GM19043 (cell line): Measurements from ENCODE around the gene CEPT1.

Source experiments
- ATAC-seq: cut with Tn5 transposase; IDR thresholded peaks from one replicate; pipeline ENCODE4 v1.9.1; 2021; ENCODE audit warnings: low read depth; ENCODE audit not compliant: unreplicated experiment

Gene CEPT1

DNA sequence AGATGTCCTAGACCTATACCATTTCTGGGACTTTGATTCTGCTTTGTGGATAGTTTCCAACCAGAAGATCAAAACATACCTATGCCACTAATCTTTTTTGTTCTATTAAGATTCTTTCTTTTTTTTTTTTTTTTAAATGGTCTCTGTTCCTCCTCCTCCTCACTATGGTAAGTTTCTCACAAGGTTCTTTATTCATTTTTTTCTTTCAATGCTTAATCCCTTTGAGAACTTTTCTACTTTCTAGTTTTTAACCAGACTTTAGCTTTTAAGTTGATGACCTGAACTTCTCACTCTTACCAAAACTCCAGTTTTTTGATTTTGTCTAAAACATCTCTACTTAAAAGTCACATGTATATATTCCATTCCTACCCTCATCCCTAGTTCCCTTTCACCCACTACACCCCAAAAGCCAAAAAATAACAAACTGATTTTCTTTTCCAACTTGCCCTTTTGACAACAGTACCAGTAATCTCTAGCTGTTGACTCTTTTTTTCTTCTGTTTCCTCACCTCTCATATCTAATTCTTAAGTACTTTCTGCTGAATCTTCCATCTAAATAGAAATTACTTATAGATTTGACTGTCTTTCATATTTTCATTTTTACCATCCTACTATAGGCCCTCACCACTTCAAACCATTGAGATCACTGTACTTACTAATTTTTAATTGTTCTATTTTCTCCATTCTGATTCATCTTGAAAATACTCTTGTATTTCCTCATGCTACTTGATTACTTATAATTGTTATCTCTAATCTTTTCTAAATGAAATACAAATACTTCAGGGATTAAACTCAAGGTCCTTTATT is 6.1 kb downstream of the CEPT1 start:
- ATAC-seq, result no peak

DNA sequence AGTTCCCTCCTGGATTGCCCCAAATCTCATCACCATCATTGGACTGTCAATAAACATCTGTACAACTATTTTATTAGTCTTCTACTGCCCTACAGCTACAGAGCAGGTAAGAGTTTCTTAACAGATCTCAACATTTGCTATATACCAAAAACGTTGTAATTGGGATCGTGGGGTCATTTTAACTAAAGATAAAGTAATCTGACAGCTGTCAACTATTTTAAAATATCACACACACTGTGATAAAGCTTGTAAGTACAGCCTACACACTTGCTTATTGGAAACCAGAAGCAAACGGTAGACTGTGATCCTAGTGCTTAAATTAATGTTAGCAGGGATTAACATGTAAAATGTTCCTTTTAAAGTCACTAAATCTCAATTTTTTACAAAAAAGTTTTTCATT is 7.9 kb downstream of the CEPT1 start:
- ATAC-seq, result no peak

DNA sequence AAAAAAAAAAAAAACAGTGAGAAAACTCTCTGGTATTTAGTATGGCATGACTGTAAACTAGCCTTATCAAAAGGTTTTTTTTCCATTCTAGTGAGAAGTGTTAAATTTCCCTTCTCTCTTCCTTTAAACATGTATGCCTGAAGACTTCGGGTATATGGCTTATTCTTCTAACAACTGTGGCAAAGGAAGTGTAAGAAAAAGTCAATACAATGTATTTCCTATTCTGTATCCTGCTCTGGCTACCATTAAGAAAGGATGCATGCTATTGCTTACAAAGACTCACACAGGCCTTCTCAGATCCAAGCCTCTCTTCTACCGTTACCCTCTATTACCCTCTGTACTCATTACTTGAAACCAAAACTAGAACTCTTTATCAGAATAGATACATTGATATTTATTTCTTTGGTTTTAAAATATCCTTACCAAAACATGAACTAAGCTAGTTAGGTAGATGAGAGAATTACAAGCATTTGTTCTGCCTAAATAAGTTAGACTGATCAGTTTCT is 8.4 kb downstream of the CEPT1 start:
- peak; percentile 58 for ATAC-seq

DNA sequence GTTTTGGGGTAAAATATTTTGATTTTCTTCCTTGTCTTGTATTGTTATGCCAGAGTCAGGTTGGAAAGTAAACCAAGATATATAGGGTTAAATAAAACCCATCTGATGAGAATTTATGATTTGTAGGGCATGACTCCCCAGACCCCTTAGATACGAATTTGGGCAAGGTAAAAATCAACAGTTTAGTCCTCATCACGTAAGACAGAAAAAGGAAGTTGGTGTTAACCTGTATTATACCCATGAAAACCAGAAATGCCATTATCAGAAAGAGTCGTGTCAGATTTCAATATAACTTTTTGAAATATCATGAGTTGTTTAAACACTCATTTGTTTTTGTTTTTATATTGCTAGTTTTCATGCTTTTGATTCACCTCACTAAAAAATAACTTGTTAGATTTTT is 11.8 kb downstream of the CEPT1 start:
- no peak for ATAC-seq

DNA sequence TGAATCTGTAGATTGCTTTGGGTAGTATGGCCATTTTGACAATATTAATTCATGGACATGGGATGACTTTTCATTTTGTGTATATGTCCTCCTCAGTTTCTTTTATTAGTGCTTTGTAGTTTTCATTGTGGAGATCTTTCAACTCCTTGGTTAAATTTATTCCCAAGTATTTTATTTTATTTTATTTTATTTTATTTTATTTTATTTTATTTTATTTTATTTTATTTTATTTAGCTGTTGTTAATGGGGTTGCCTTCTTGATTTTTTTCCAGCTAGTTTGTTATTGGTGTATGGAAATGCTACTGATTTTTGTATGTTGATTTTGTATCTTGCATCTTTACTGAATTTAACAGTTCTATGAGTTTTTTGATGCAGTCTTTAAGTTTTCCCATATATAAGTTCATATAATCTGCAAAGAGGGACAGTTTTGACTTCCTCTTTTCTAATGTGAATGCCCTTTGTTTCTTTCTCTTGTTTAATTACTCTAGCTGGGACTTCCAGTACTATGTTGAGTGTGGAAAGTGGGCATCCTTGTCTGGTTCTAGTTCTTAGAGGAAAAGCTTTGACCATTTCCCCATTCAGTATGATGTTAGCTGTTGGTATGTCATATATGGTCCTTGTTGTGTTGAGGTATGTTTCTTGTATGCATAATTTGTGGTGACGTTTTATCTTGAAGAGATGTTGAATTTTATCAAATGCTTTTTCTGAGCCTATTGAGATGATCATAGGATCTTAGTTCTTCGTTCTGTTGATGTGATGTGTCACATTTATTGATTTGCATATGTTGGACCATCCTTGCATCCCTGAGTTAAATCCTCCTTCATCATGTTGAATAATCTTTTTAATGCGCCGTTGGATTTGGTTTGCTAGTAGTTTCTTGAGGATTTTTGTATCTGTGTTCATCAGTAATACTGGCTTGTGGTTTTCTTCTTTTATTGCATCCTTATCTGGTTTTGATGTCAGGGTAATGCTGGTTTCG is 14.3 kb downstream of the CEPT1 start:
- ATAC-seq, result no peak

DNA sequence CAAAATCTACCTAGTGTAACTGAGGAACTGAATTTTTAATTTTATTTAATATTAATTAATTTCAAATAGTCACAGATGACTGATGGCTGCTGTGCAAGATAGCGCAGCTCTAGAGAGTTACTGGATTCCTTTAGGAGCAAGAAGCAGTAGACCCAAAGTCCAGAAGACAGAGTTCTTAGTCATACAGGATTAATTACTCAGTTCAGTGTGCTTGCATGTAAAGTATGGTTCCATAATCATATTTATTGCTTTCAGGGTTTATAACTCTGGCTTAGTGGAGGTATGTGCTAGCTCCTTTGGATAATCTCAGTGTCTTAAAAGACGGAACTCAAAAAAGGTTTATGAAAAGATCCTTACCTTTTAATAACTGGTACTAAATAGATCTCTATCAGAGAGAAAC is 17.4 kb downstream of the CEPT1 start:
- no peak for ATAC-seq

DNA sequence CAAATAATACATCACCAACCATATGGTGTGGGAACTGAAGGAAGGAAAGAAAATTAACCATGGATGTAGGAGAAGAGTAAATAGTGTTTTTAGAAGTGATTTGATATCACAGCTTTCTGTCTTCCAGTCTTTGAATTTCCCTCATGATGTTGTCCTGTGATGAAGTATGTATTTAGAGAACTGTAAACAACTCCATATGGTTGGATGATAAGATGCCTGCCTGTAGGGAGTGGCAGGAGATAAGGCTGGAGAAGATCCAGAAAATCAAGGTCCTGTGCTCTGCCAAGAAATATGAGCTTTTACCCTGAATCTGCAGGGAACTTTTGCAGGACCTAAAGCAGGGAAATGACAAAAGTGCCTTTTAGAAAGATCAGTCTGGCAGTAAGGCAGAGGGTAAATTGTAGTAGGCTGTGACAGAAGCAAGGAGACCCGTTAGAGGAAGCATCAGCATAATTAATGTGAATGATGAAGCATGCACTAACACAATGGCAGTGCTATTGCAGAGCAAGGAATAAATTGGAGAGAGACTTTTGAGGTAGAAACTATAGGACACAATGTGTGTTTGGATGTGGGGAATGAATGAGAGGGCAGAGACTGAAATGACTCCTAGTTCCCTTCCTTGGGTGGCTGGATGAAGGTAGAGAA is 21.9 kb downstream of the CEPT1 start:
- no peak for ATAC-seq

DNA sequence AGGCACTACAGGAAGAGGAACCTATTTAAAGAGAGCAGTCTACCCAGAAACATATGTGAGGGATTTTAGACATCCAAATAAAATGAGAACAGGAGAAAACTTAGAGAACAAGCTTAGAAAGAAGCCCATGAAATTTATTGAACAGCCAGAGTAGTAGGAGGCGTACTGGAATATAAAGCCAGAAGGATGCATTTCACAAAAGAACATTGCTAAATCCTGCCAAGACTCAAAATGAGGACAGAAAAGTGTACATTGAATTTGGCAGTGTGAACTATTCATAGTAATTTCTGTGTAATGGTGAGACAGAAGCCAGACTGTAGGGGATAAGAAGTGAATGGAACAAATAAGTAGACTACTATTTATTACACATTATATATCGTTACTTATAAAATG is 22.5 kb downstream of the CEPT1 start:
- no peak for ATAC-seq

DNA sequence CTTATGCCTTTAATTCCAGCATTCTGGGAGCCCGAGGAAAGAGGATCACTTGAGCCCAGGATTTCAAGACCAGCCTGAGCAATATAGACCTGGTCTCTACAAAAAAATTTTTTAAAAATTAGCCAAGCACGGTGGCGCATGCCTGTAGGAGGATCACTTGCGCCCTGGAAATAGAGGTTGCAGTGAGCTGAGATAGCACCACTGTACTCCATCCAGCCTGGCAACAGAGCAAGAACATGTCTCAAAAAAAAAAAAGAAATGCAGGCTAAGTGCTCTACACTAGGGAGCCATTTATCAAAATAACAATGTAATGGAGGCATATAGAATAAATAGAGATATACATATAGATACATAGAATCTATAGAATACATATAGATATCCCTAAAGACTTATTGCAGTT is 23.3 kb downstream of the CEPT1 start:
- ATAC-seq, result no peak

DNA sequence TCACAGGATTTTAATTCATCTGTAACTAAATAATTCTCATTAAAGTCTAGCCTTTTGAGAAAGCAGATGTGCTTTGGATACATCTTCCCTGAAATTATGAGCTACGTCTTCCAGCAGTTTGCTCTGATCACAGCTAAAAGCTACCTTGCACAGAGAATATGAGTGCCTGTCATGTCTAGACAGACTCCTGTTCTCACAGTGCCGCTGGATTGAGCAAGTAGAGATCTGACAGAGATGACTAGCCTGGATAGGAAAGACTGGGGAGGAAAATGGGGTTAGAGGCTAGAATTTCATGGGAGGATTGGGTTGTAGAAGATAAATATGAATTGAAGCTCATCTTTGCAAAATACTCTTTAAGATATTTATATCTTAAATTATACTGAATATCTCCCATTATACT is 24.1 kb downstream of the CEPT1 start:
- ATAC-seq, result no peak

DNA sequence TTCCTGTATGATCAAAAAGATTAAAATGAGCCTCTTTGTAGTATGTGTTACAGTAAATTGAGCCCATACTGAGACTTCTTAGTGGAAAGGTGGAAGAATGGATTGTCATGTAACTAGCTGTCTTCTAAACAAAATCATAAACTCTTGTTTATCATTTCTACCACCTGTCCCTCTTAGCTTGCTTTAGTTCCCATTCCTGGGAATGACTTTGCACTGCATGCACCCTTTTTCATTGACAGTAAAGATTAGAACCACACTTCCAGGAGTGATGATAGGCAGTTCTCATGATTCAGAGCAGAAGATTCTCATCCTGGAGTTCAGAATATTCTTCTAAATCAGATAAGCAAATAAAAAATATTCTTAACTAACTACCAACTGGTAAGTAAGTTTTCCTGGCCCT is 32.4 kb downstream of the CEPT1 start:
- ATAC-seq, result no peak

DNA sequence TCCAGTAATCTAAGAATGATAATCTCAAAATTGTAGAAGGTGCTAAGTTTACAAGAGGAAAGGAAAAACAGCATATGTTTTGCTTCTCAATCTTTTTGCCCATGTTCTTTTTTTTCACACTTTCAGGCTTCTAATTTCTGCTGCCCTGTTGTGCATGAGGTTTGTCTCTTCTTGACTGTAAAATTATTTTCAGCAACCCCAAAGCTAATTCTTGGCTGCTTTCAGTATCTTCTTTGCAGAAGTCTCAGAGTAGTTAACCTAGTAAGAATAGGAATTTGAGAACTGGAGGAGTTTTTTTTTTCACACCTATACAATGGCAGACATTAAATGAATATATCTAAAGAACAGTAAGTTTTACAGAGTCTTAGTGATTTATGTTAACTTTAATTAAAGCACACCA is 34.0 kb downstream of the CEPT1 start:
- no peak for ATAC-seq

DNA sequence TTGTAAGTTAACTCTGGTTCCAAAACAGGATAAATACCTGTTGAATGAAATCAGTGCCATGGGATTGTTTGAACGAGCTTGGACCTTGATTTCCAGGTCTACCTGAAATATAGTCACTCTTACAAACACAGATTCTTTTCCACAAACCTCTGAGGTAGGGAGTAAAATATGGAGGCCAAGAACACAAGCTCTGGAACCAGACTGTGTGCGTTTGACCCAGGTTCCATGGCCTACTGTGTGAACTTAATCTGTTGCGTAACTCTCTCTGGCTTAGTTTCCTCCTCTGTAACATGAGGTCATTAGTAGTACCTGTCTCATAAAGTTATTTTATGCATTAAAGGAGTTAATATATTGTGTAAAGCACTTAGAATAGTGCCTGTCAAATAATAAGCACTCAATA is 35.3 kb downstream of the CEPT1 start:
- ATAC-seq, result no peak

DNA sequence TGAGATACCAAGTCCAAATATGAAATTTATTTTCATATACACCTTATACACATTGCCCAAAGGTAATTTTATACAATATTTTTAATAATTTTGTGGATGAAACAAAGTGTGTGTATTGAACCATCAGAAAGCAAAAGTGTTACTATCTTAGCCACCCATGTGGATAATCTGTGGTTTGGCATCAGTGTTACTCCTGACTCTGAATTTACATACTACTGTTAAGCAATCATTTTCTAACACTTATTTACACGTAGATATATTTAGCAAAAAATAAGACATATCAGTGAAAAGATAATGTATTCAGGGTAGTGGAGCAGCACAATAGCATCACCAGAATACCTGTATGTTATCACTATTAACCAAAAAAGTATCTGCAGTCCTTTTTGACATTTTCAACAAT is 36.7 kb downstream of the CEPT1 start:
- ATAC-seq, result peak; percentile 66

DNA sequence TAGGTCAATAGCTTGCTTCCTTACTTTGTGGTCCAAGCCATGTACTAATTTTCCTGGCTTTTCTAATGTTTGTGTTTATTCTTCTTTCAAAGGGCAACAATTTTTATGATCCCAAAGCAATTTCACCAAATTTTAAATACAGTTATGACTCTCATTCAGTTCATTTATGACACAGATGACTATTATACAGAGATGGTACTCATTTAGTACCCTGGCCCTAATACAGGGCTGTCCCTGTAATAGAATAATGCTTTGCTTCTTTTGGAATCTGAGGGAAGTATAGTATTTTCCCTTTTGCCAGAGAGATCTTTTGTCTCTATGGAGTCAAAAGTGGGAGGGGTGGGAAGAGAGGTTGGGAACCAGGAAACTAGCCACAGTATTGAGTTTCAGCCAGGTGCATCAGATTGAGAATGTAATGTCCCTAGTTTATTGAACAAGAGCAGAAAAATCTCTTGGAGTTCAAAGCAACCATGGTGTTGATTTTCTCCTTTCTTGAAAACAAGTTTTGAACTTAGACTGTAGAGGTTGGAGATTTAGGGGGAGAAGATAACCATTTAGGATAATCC is 40.0 kb downstream of the CEPT1 start:
- no peak for ATAC-seq

DNA sequence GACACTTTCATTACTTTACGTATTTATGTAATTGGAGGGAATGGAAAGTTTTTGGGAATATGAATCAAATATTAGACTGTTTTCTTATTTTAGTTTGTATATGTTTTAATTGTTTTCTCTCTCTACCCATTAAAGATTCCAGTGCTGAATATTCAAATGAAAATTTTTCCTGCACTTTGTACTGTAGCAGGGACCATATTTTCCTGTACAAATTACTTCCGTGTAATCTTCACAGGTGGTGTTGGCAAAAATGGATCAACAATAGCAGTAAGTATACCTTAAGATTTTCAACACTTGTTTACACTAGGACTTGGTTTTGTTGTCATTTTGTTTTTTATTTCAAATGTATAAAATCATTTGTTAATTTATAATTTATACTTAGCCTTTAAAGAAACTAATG is 42.0 kb downstream of the CEPT1 start:
- ATAC-seq, result no peak

DNA sequence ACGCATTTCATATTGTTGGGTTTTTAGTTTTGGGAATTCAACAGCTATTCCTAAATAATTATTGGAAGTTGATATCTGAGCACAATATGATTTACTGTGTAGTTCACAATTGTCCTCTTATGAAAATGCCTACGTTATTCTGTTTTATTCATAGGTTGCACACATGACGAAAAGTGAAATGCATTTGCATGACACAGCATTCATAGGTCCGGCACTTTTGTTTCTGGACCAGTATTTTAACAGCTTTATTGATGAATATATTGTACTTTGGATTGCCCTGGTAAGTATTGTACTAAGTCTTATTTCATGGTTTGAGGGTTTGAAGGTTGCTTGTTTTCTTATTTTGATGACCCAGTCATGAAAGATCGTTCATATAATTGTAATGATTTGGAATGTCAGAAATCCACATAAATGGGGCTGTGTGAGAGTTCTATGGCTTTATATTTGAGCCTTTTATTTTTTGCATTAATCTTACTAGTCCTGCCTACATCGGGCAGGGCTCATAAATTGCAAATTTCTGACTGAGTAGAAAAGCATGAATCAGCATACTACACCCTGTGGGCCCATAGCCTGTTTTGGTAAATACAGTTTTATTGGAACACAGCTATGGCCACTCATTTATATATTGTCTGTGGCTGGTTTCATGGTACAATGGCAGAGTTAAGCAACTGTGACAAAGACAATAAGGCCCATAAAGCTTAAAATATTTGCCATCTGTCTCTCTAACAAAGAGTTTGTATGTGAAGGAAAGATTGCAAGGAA is 43.5 kb downstream of the CEPT1 start:
- ATAC-seq, result no peak

DNA sequence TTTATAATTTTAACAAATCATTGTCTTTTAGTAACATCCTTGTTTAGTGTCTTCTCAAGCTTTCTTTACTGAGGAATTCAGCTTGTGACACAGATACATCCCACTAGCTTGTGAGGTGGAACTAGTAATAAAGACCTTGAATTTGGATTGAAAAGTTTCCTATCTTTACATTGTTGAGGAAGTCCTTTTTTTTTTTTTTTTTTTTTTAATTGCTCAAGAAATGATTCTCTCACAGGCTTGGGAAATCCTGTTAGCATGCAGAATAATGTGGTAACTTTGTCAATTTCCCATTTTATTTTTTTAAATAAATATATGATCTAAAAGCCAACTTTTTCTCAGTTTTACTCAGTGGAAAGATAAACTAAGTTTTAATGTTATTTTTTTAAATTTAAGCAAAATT is 44.6 kb downstream of the CEPT1 start:
- ATAC-seq, result no peak

DNA sequence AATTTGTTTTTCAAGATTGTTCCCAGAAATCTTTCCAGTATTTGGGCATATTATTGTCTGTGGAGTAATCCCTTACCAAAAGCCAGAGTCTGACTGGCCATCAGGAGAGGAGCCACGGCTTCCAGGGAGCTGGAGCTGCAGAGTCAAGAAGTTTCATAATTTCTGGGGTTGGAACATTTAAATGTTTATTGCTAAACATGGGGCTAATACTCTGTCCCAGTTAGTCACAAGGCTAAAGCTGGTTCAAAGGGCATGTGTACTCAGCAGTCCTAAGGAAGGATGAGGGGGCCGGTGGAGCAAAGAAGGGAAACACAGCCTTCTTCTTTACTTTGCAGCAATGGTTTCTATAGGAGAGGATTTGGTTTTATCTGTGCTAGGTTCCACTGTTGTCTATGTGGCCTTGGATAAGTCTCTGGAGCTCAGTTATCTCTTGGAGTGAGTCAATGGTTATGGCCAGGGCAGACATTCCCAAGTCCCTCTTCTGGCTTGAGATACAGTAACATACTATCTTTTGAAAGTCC is 51.0 kb downstream of the CEPT1 start:
- ATAC-seq, result no peak

DNA sequence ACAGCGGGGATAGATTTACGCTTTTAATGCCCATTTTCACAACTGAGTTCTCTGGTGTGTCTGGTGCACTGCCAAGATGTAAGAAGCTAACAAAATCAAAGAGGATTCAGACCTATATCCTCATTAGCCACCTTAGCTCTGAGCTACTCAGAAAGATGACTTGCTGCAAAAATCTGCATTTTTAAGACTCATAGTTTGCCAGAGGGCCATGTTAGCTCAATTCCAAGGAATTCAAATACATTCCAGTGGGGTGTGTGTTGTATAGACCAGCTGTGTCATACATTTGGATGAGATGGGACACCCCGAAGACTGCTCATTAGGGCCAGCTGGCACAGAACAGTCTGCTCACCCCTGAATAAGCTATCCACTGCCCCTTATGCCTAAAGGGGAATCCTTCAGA is 51.5 kb downstream of the CEPT1 start:
- ATAC-seq, result no peak
